Erythroblast (primary cell): Measurements from ENCODE around the gene SNAP23.

Experiments used
- GATA1 ChIP-seq: IDR thresholded peaks from 2 replicates; pipeline ENCODE4 v1.6.1; 2011; ENCODE audit warnings: low read depth, mild to moderate bottlenecking, control low read depth, low read length, moderate library complexity
- POLR2A ChIP-seq: IDR thresholded peaks from 2 replicates; pipeline ENCODE4 v1.6.1; 2011; ENCODE audit warnings: mild to moderate bottlenecking, low read length

DNA sequence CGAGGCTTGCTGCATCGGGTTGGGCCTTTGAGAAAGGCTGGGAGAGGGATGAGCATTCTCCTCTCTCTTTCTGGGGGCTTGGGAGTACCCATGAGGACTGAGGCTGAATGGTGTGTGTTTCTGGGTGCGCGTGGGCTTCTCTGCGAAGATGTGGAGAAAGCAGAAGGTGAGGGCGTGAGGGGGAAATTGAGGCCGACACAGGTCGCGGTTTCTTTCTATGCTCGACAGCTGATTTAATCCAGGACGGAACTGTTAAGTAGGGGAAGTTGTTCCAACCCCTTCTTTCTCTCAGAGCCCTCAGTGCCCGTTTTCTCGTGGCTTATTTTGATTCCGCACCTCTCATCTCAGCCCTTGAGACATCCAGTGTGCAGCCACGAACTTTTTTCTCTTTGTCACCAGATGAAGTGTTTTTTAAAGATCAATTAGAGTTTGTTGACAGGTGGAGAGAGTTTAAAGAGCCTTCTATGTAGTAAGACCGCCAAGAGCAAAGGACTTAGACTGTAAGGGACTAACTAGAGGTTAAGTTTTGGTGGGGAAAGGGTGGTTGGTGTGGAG, 80.7 kb downstream of the SNAP23 start:
- no peak for TF ChIP-seq POLR2A
- TF ChIP-seq GATA1 = no peak
